ENCODE measurements around the gene SIGLEC8.
"Not testable (repeated sequence)": the region's sequence is repeated elsewhere in the genome, so short reads cannot be mapped to it uniquely, and the experiment has no call there.

SIGLEC8 gene

GRCh38 chr19:51448411-51449016, 9.7 kb downstream of the SIGLEC8 start:
- no peak for DNase-seq (ENCODE audit: low spot score)
- in situ Hi-C loops (cut with MboI; ENCODE audit: low pct_unique_long_range_greater_than_20kb, low sequenced_read_pairs, unreplicated experiment), result no loop called here
- TF ChIP-seq, protein P1, sequence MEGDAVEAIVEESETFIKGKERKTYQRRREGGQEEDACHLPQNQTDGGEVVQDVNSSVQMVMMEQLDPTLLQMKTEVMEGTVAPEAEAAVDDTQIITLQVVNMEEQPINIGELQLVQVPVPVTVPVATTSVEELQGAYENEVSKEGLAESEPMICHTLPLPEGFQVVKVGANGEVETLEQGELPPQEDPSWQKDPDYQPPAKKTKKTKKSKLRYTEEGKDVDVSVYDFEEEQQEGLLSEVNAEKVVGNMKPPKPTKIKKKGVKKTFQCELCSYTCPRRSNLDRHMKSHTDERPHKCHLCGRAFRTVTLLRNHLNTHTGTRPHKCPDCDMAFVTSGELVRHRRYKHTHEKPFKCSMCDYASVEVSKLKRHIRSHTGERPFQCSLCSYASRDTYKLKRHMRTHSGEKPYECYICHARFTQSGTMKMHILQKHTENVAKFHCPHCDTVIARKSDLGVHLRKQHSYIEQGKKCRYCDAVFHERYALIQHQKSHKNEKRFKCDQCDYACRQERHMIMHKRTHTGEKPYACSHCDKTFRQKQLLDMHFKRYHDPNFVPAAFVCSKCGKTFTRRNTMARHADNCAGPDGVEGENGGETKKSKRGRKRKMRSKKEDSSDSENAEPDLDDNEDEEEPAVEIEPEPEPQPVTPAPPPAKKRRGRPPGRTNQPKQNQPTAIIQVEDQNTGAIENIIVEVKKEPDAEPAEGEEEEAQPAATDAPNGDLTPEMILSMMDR (IDR thresholded peaks at IDR 0.05; ENCODE audit: extremely low read depth, insufficient read depth, missing control alignments), result no peak

DNA sequence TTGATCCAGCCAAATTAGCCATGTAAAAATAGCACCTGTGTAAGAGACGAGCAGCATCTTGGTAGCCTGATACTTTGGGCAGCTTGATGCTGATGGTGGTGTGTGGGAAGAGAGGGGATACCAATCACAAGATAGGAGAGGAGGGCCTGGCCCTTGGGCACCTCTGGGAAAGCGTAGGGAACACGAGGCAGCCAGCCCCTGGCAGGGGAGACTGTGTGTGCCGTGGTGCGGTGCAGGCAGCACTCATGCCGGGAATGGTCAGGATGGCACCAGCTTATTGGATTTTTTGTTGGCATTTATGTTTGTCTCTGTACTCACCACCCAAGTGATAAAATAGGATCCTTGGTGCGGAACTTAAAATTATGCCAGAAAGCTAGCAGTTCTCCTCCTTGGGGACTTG, 10.2 kb downstream of the SIGLEC8 start:
- TF ChIP-seq, protein P1 (IDR thresholded peaks at IDR 0.05; ENCODE audit: extremely low read depth, insufficient read depth, missing control alignments), result no peak
- no peak for DNase-seq (ENCODE audit: low spot score)
- in situ Hi-C loops (cut with MboI; ENCODE audit: low pct_unique_long_range_greater_than_20kb, low sequenced_read_pairs, unreplicated experiment), result no loop called here

DNA sequence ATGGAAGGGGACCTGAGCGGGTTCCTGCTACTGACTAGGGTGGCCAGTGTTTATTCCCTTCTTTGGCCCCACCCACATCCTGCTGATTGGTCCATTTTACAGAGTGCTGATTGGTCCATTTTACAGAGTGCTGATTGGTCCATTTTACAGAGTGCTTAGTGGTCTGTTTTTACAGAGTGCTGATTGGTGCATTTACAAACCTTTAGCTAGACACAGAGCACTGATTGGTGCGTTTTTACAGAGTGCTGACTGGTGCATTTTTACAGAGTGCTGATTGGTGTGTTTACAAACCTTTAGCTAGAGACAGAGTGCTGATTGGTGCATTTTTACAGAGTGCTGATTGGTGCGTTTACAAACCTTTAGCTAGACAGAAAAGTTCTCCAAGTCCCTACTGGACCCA, 10.7 kb downstream of the SIGLEC8 start:
- in situ Hi-C loops (cut with MboI; ENCODE audit: low pct_unique_long_range_greater_than_20kb, low sequenced_read_pairs, unreplicated experiment), result not testable (repeated sequence)

DNA sequence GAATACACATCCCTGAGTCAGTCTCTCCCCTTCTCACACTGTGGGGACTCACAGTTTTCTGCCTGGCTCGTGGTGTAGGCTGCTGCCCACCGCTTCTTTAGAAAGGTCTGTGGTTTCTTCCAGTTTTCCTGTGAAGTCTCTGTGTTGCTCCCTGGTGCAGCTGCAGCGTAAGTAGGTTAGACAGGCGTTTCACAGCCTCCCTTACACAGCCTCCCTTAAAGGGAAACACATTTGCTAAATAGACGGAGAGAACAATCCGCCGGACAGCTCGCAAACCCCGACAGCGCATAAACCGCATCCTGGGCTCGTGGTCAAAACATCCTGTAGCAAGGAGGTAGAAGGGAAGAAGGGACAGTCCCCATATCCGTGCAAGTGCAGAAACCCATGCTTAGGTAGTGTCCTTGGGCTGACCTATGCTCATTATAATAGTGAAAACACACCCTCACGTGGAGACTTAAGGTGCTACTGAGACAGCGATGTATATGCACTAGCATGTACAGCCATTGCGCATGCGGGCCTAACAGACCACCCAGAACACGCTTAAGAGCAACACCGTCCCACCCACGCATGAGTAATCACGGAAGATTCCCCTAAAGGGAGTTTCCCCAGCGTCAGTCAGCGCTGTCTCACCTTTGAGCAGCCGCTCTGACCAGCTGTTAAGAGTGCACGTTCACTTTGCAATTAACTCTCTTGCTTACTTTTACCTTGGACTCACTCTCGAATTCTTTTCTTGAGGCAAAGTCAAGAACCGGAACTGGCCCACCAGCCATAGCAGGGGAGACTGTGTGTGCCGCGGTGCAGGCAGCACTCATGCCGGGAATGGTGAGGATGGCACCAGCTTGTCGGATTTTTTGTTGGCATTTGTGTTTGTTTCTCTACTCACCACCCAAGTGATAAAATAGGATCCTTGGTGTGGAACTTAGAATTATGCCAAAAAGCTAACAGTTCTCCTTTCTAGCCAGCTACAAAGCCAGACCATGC, 16.6 kb downstream of the SIGLEC8 start:
- in situ Hi-C loops (cut with MboI; ENCODE audit: low pct_unique_long_range_greater_than_20kb, low sequenced_read_pairs, unreplicated experiment), result no loop called here
- DNase-seq (ENCODE audit: low spot score), result peak; percentile 73
- TF ChIP-seq, protein P1 (IDR thresholded peaks at IDR 0.05; ENCODE audit: extremely low read depth, insufficient read depth, missing control alignments), result no peak

More for the DNA sequence above, 10.7 kb downstream of the SIGLEC8 start:
- DNase-seq (ENCODE audit: low spot score), result not testable (repeated sequence)

- in situ Hi-C loops (cut with MboI; ENCODE audit: low pct_unique_long_range_greater_than_20kb, low sequenced_read_pairs, unreplicated experiment), result no loop called here
- no peak for DNase-seq (ENCODE audit: low spot score)
- TF ChIP-seq, protein P1 (IDR thresholded peaks at IDR 0.05; ENCODE audit: extremely low read depth, insufficient read depth, missing control alignments), result no peak
Measured at GRCh38 chr19:51440846-51441409, 17.3 kb downstream of the SIGLEC8 start.

- TF ChIP-seq, protein P1 (IDR thresholded peaks at IDR 0.05; ENCODE audit: extremely low read depth, insufficient read depth, missing control alignments), result no peak
- in situ Hi-C loops (cut with MboI; ENCODE audit: low pct_unique_long_range_greater_than_20kb, low sequenced_read_pairs, unreplicated experiment), result no loop called here
- no peak for DNase-seq (ENCODE audit: low spot score)
Measured at GRCh38 chr19:51440052-51440451, 18.2 kb downstream of the SIGLEC8 start.
